T-helper 1 cell treated with Interleukin-12 subunit alpha and Interleukin-12 subunit beta and Interleukin-4 antibody, amounts not matched to agents 30 μg/mL and 1 μg/mL, for 36 hours (primary cell): ENCODE measurements around the gene A1CF.
"Not testable (repeated sequence)": the region's sequence is repeated elsewhere in the genome, so short reads cannot be mapped to it uniquely, and the experiment has no call there.

Experiments
- H3K27ac Mint-ChIP-seq: one replicate; pipeline ENCODE4 v1.8.0; 2021; ENCODE audit warnings: mild to moderate bottlenecking, mixed read lengths
- H3K27me3 Mint-ChIP-seq: one replicate; pipeline ENCODE4 v1.8.0; 2021; ENCODE audit warnings: low read depth, mixed read lengths
- H3K36me3 Mint-ChIP-seq: one replicate; pipeline ENCODE4 v1.8.0; 2021; ENCODE audit warnings: low read depth, mixed read lengths
- H3K4me1 Mint-ChIP-seq: one replicate; pipeline ENCODE4 v1.8.0; 2021; ENCODE audit warnings: low read depth, mixed read lengths
- H3K4me3 Mint-ChIP-seq: one replicate; pipeline ENCODE4 v1.8.0; 2021; ENCODE audit warnings: mild to moderate bottlenecking, moderate library complexity, mixed read lengths
- H3K9me3 Mint-ChIP-seq: one replicate; pipeline ENCODE4 v1.8.0; 2021; ENCODE audit warnings: mixed read lengths

Gene A1CF

GRCh38 chr10:50787962-50788361, 97.5 kb downstream of the A1CF start:
- H3K4me1 Mint-ChIP-seq, H3K4me3 Mint-ChIP-seq, H3K9me3 Mint-ChIP-seq, H3K36me3 Mint-ChIP-seq, H3K27ac Mint-ChIP-seq: not testable (repeated sequence)
- peaks cover 16% of the 10 kb centered on the region for H3K27me3 Mint-ChIP-seq

GRCh38 chr10:50782017-50782416, 103.4 kb downstream of the A1CF start:
- not testable (repeated sequence) for H3K36me3 Mint-ChIP-seq, H3K9me3 Mint-ChIP-seq, H3K27me3 Mint-ChIP-seq, H3K4me3 Mint-ChIP-seq, H3K4me1 Mint-ChIP-seq, H3K27ac Mint-ChIP-seq

GRCh38 chr10:50780036-50780435, 105.4 kb downstream of the A1CF start:
- H3K4me1 Mint-ChIP-seq, H3K27ac Mint-ChIP-seq, H3K4me3 Mint-ChIP-seq, H3K36me3 Mint-ChIP-seq, H3K27me3 Mint-ChIP-seq, H3K9me3 Mint-ChIP-seq: not testable (repeated sequence)

- not testable (repeated sequence) for H3K36me3 Mint-ChIP-seq, H3K9me3 Mint-ChIP-seq, H3K4me3 Mint-ChIP-seq, H3K4me1 Mint-ChIP-seq, H3K27me3 Mint-ChIP-seq, H3K27ac Mint-ChIP-seq
Observed at GRCh38 chr10:50774868-50775267, 110.6 kb downstream of the A1CF start.

GRCh38 chr10:50772042-50772441, 113.4 kb downstream of the A1CF start:
- H3K4me1 Mint-ChIP-seq, H3K9me3 Mint-ChIP-seq, H3K4me3 Mint-ChIP-seq, H3K27me3 Mint-ChIP-seq, H3K27ac Mint-ChIP-seq, H3K36me3 Mint-ChIP-seq: not testable (repeated sequence)

- H3K4me1 Mint-ChIP-seq, H3K27me3 Mint-ChIP-seq, H3K36me3 Mint-ChIP-seq, H3K4me3 Mint-ChIP-seq, H3K9me3 Mint-ChIP-seq, H3K27ac Mint-ChIP-seq: not testable (repeated sequence)
Observed at GRCh38 chr10:50766774-50767513, 118.5 kb downstream of the A1CF start.
